IMR-90 (cell line): ENCODE measurements around the gene CAMK4.

Experiments used
- CEBPB ChIP-seq: IDR thresholded peaks from 2 replicates; pipeline ENCODE4 v1.6.1; 2012; ENCODE audit warnings: low read depth, low read length, improper control_type of control experiment
- CTCF ChIP-seq: conservative IDR thresholded peaks from 2 replicates; pipeline ENCODE4 v1.5.1; 2012; ENCODE audit warnings: mild to moderate bottlenecking, low read depth, low read length, improper control_type of control experiment
- FOS ChIP-seq: fragments of 150-350 bp; IDR thresholded peaks from 2 replicates; pipeline ENCODE4 v1.6.1; 2016; ENCODE audit warnings: low read depth, low read length
- MAFK ChIP-seq: IDR thresholded peaks from 2 replicates; pipeline ENCODE4 v1.6.1; 2012; ENCODE audit warnings: low read depth, low read length, improper control_type of control experiment
- MAZ ChIP-seq: IDR thresholded peaks from 2 replicates; pipeline ENCODE4 v1.6.1; 2012; ENCODE audit warnings: low read depth, mild to moderate bottlenecking, low read length, improper control_type of control experiment, moderate library complexity, borderline replicate concordance
- MXI1 ChIP-seq: IDR thresholded peaks from 2 replicates; pipeline ENCODE4 v1.6.1; 2012; ENCODE audit warnings: low read depth, mild to moderate bottlenecking, low read length, moderate library complexity, borderline replicate concordance
- NFE2L2 ChIP-seq: fragments of 150-350 bp; IDR thresholded peaks from 2 replicates; pipeline ENCODE4 v1.6.1; 2016; ENCODE audit warnings: low read depth, mild to moderate bottlenecking, low read length
- POLR2A ChIP-seq: IDR thresholded peaks from 2 replicates; pipeline ENCODE4 v1.6.1; 2012; ENCODE audit warnings: mild to moderate bottlenecking, low read depth, low read length
- RAD21 ChIP-seq: IDR thresholded peaks from 2 replicates; pipeline ENCODE4 v1.6.1; 2012; ENCODE audit warnings: low read length, improper control_type of control experiment
- SMC3 ChIP-seq: fragments of 150-350 bp; IDR thresholded peaks from 2 replicates; pipeline ENCODE4 v1.6.1; 2016; ENCODE audit warnings: low read depth, mild to moderate bottlenecking, antibody characterized with exemption, low read length, moderate library complexity
- USF2 ChIP-seq: fragments of 150-350 bp; IDR thresholded peaks from 2 replicates; pipeline ENCODE4 v1.6.1; 2017; ENCODE audit warnings: mild to moderate bottlenecking, antibody characterized with exemption, low read length, low read depth

GRCh38 chr5:111254613-111255012 is 30.4 kb downstream of the CAMK4 start:
- no peak for TF ChIP-seq POLR2A
- no peak for TF ChIP-seq CTCF
- TF ChIP-seq MAZ: no peak
- no peak for TF ChIP-seq MAFK
- TF ChIP-seq NFE2L2: no peak
- no peak for TF ChIP-seq RAD21
- TF ChIP-seq SMC3: no peak
- no peak for TF ChIP-seq MXI1
- no peak for TF ChIP-seq USF2
- no peak for TF ChIP-seq CEBPB
- no peak for TF ChIP-seq FOS
